ENCODE measurements around the gene ADCY4. TPM values are rescaled to one million over a fixed set of nuclear protein-coding genes. Genes with fewer than 3 reads are reported as not detected.

ADCY4 gene
- total and polyA plus RNA-seq, 9 donors, result 7.8 to 33.3 (median 11.9) TPM

DNA sequence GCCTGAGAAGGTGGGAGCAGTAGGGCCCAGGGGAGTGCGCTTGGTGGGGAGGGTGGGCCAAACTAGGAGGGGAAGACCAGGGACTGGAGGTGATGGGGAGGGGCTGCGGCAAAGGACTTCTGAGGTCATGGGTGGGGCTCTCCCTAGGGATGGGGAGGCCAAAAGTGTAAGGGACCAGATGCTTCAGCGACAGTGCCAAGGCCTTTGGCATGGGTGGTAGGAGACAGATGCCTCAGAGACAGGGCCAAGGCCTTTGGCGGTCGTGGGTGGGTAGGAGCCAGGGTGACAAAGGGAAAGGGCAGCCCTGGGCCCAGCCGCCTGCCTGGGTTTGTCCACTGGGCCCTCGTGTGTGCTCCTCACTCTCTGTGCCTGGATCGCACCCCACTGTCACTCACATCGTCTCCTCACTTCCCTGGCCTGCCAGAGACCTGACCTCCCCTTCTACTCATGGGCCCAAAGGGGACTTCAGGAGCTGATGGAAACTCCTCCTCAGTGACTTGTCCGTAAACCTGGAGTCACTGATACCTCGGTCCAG, 50.3 kb downstream of the ADCY4 start:
- H3K4me3 ChIP-seq, result no peak overlapping the region
- WGBS, 3 donors, result 78 to 82% (median 80%) methylated on average over 11 of the region's 11 CpGs
- DNase-seq, result no peak
- H3K27ac ChIP-seq, result no peak overlapping the region
- TF ChIP-seq EP300 (IDR thresholded peaks at IDR 0.05) (no peak), POLR2A (IDR thresholded peaks at IDR 0.05) (no peak)
- TF ChIP-seq, protein P1, sequence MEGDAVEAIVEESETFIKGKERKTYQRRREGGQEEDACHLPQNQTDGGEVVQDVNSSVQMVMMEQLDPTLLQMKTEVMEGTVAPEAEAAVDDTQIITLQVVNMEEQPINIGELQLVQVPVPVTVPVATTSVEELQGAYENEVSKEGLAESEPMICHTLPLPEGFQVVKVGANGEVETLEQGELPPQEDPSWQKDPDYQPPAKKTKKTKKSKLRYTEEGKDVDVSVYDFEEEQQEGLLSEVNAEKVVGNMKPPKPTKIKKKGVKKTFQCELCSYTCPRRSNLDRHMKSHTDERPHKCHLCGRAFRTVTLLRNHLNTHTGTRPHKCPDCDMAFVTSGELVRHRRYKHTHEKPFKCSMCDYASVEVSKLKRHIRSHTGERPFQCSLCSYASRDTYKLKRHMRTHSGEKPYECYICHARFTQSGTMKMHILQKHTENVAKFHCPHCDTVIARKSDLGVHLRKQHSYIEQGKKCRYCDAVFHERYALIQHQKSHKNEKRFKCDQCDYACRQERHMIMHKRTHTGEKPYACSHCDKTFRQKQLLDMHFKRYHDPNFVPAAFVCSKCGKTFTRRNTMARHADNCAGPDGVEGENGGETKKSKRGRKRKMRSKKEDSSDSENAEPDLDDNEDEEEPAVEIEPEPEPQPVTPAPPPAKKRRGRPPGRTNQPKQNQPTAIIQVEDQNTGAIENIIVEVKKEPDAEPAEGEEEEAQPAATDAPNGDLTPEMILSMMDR (IDR thresholded peaks at IDR 0.05), result no peak
- intact Hi-C loops (cut with DNase I), result no loop called here
- no peaks in the 10 kb centered on the region for H3K9me3 ChIP-seq
- H3K4me1 ChIP-seq (ENCODE audit: insufficient read depth), result no peaks in the 10 kb centered on the region
- H3K27me3 ChIP-seq, result no peaks in the 10 kb centered on the region
- H3K36me3 ChIP-seq, result no peaks in the 10 kb centered on the region

DNA sequence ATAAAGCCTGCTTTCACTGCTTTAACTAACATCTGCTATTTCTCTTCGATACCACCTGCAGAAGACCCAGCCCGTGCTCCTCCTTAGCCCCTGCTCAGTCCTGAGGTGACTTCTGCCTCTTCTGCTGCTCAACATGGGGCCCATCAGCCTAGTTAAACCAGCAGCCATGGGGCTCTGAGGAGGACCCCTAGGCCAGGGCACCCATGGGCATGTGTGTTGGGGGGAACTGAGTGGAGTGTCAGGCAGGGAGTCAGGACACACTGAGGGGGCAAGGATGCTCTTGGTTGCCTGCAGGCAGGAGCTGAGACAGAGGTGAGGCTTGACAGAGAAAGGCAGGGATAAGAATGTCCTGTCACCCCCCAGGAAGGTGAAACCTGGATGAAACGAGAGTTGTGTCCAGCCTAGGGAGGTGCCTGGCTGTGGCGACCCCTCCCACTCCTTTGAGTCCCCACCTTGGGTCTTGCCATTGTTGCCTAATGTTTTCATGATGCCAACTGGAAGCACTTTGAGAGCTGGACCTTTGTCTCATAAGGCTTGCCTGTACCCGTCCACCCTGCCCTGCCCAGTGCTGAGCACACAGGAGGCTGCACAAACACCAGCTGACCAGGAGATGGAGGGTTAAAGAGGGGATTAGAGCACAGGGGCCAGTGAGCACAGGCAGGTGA, 50.9 kb downstream of the ADCY4 start:
- intact Hi-C loops (cut with DNase I), result no loop called here
- no peak overlapping the region for H3K27ac ChIP-seq
- 80 to 93% (median 85%) methylated on average over 5 of the region's 5 CpGs for WGBS, 3 donors
- no peak for DNase-seq
- H3K27me3 ChIP-seq, result no peaks in the 10 kb centered on the region
- no peaks in the 10 kb centered on the region for H3K9me3 ChIP-seq
- TF ChIP-seq, protein P1 (IDR thresholded peaks at IDR 0.05), result no peak
- TF ChIP-seq EP300 (IDR thresholded peaks at IDR 0.05) (no peak), POLR2A (IDR thresholded peaks at IDR 0.05) (no peak)
- no peak overlapping the region for H3K4me3 ChIP-seq
- no peaks in the 10 kb centered on the region for H3K4me1 ChIP-seq (ENCODE audit: insufficient read depth)
- no peaks in the 10 kb centered on the region for H3K36me3 ChIP-seq

DNA sequence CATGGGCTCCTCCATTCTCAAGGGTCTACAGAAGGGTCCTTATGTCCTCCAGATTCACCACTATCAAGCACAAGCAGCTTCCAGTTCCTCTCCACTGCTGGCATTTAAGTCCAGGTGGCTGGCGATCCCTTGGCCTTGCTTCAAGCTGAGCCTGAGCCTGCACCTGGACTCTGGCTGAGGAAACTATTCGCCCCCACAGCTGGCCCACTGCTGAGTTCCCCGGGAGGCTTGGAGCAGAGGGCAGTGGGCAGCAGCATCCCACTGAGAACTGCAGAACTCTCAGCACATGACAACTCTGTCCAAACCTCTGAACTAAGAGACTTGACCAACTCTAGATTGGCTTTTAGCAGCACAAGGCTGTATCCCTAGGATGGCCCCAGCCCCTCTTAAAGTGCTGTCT, 52.1 kb downstream of the ADCY4 start:
- no peaks in the 10 kb centered on the region for H3K27me3 ChIP-seq
- H3K4me1 ChIP-seq (ENCODE audit: insufficient read depth), result no peaks in the 10 kb centered on the region
- intact Hi-C loops (cut with DNase I), result no loop called here
- DNase-seq, result no peak
- H3K4me3 ChIP-seq, result no peak overlapping the region
- 51 to 75% (median 56%) methylated on average over 3 of the region's 3 CpGs for WGBS, 3 donors
- H3K27ac ChIP-seq, result no peak overlapping the region
- H3K36me3 ChIP-seq, result no peaks in the 10 kb centered on the region
- TF ChIP-seq POLR2A (IDR thresholded peaks at IDR 0.05), result no peak
- no peaks in the 10 kb centered on the region for H3K9me3 ChIP-seq

DNA sequence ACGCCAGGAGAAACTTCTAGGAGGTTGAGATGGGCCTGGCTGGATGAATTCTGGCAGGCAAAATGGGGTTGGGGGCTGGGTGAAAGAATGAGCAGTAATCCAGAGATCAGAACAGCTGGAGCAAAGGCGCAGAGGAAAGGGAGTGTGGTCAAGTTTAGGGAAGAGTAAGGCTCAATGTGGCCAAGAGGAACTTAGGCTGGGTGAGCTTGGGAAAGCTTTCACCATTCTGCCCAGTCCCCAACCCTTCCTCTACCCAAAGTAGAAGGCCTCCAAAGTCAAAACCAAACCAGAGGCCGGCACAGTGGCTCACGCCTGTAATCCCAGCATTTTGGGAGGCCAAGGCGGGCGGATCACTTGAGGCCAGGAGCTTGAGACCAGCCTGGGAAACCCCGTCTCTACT, 53.2 kb downstream of the ADCY4 start:
- H3K27ac ChIP-seq, result no peak overlapping the region
- WGBS, 3 donors, result 88 to 93% (median 90%) methylated on average over 7 of the region's 7 CpGs
- no peak for DNase-seq
- no peak overlapping the region for H3K4me3 ChIP-seq
- intact Hi-C loops (cut with DNase I), result no loop called here
- TF ChIP-seq EP300 (IDR thresholded peaks at IDR 0.05) (no peak), POLR2A (IDR thresholded peaks at IDR 0.05) (no peak)
- TF ChIP-seq, protein P1 (IDR thresholded peaks at IDR 0.05), result no peak
- H3K4me1 ChIP-seq (ENCODE audit: insufficient read depth), result no peaks in the 10 kb centered on the region
- H3K36me3 ChIP-seq, result no peaks in the 10 kb centered on the region
- no peaks in the 10 kb centered on the region for H3K9me3 ChIP-seq
- H3K27me3 ChIP-seq, result no peaks in the 10 kb centered on the region

DNA sequence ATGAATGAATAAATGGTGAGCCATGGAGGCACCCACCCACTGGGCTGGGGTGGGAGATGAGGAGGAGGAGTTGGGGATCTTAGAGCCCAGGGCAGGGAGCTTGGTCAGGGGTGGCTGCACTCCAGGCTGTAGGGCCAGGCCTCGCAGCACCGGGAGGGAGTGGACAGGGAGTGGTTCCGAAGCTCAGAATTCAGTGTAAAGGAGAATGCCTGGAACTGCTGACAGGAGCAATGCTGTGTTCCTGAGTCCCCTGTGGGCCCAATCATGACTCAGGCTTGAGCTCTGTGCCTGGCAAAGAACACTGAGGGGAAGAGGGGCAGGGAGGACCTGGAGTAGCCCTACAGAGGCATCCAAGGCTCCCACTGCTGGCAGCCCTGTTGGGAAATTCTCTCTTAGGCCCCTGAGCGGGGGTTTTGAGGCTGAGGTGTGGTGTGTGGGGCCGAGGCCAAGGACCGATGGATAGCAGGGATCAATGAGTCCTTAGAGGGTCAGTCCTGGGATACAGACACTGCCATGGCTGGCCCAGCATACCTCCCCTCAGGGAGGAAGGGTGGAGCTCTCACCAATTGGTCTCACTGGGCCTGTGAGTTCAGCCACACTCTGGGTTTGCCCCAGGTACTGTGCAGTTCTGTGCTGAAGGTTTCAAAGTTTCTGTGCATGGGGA, 53.9 kb downstream of the ADCY4 start:
- TF ChIP-seq EP300 (IDR thresholded peaks at IDR 0.05) (no peak), POLR2A (IDR thresholded peaks at IDR 0.05) (no peak)
- TF ChIP-seq, protein P1 (IDR thresholded peaks at IDR 0.05), result no peak
- Histone ChIP-seq H3K27me3 (no peaks in the 10 kb centered on the region), H3K36me3 (no peaks in the 10 kb centered on the region), H3K9me3 (no peaks in the 10 kb centered on the region), H3K4me1 (ENCODE audit: insufficient read depth) (no peaks in the 10 kb centered on the region), H3K27ac (no peak overlapping the region), H3K4me3 (no peak overlapping the region)
- intact Hi-C loops (cut with DNase I), result no loop called here
- DNase-seq, result no peak
- WGBS, 3 donors, result 84 to 90% (median 88%) methylated on average over 6 of the region's 6 CpGs

Measured in ovary (tissue), 9 donors.